Calu3 (cell line): ENCODE data around the gene TACC3. TPM values are rescaled to one million over a fixed set of nuclear protein-coding genes. Genes with fewer than 3 reads are reported as not detected.

Source experiments
- BruUV-seq: library from RNA; stranded (reverse); fragments of 400-500 nt; replicated peaks from 2 replicates; lab custom pipeline; 2021; lab: Mats Ljungman, UMichigan
- CTCF ChIA-PET: fragments of 300-600 bp; sonication (Branson Sonifier 250); formaldehyde crosslinking; loops from one replicate; lab custom pipeline; 2022; ENCODE audit warnings: antibody characterized with exemption; lab: Charles Lee
- DNase-seq: peaks from one replicate; pipeline ENCODE4 v3.0.0; 2022
- H3K27ac Mint-ChIP-seq: one replicate; pipeline ENCODE4 v1.8.0; 2022; ENCODE audit warnings: mixed read lengths; ENCODE audit not compliant: unreplicated experiment
- H3K27me3 Mint-ChIP-seq: one replicate; pipeline ENCODE4 v1.8.0; 2022; ENCODE audit warnings: mixed read lengths; ENCODE audit not compliant: unreplicated experiment
- H3K36me3 Mint-ChIP-seq: one replicate; pipeline ENCODE4 v1.8.0; 2022; ENCODE audit warnings: mild to moderate bottlenecking, moderate library complexity, mixed read lengths; ENCODE audit not compliant: insufficient read depth, unreplicated experiment
- H3K4me1 Mint-ChIP-seq: one replicate; pipeline ENCODE4 v1.8.0; 2022; ENCODE audit warnings: mild to moderate bottlenecking, low read depth, mixed read lengths; ENCODE audit not compliant: unreplicated experiment
- H3K4me3 Mint-ChIP-seq: one replicate; pipeline ENCODE4 v1.8.0; 2022; ENCODE audit warnings: mild to moderate bottlenecking, low read depth, moderate library complexity, mixed read lengths; ENCODE audit not compliant: unreplicated experiment
- H3K9me3 Mint-ChIP-seq: one replicate; pipeline ENCODE4 v1.8.0; 2022; ENCODE audit warnings: low read depth, mixed read lengths; ENCODE audit not compliant: unreplicated experiment
- intact Hi-C: fragments of 100-400 bp; cut with micrococcal nuclease; formaldehyde crosslinking; loops from one replicate; pipeline ENCODE4 v1.10.0; 2022; ENCODE audit not compliant: unreplicated experiment
- total RNA-seq: library from RNA; stranded (reverse); gene quantifications from 2 replicates; pipeline ENCODE4 v1.2.3, GENCODE V29; 2022
- TF ChIP-seq, protein P1 (sequence below): fragments of 200-600 bp; IDR thresholded peaks from one replicate; pipeline ENCODE4 v1.8.0; 2022; ENCODE audit warnings: antibody characterized with exemption; ENCODE audit not compliant: unreplicated experiment

TACC3 gene
- total RNA-seq, 1 experiment from 2014 or later: 95.9 TPM

- peak; percentile 66 for DNase-seq
- CTCF ChIA-PET: interaction anchor here (1.0 to 2.7 kb wide), 2 partner anchors 8 to 20 kb away, joined by 3 to 20 read pairs; no protein-coding TSS in a partner anchor
- no peak overlapping the region for H3K4me3 Mint-ChIP-seq
- H3K27me3 Mint-ChIP-seq: no peaks in the 10 kb centered on the region
- no peaks in the 10 kb centered on the region for H3K9me3 Mint-ChIP-seq
- no peak overlapping the region for H3K27ac Mint-ChIP-seq
- BruUV-seq: no TSS peak
- intact Hi-C loops: no loop called here
- TF ChIP-seq, protein P1, sequence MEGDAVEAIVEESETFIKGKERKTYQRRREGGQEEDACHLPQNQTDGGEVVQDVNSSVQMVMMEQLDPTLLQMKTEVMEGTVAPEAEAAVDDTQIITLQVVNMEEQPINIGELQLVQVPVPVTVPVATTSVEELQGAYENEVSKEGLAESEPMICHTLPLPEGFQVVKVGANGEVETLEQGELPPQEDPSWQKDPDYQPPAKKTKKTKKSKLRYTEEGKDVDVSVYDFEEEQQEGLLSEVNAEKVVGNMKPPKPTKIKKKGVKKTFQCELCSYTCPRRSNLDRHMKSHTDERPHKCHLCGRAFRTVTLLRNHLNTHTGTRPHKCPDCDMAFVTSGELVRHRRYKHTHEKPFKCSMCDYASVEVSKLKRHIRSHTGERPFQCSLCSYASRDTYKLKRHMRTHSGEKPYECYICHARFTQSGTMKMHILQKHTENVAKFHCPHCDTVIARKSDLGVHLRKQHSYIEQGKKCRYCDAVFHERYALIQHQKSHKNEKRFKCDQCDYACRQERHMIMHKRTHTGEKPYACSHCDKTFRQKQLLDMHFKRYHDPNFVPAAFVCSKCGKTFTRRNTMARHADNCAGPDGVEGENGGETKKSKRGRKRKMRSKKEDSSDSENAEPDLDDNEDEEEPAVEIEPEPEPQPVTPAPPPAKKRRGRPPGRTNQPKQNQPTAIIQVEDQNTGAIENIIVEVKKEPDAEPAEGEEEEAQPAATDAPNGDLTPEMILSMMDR: no peak
- H3K36me3 Mint-ChIP-seq: peaks cover 7% of the 10 kb centered on the region
- H3K4me1 Mint-ChIP-seq: peaks cover 9% of the 10 kb centered on the region
Observed at GRCh38 chr4:1775731-1776500, 54.6 kb downstream of the TACC3 start.

DNA sequence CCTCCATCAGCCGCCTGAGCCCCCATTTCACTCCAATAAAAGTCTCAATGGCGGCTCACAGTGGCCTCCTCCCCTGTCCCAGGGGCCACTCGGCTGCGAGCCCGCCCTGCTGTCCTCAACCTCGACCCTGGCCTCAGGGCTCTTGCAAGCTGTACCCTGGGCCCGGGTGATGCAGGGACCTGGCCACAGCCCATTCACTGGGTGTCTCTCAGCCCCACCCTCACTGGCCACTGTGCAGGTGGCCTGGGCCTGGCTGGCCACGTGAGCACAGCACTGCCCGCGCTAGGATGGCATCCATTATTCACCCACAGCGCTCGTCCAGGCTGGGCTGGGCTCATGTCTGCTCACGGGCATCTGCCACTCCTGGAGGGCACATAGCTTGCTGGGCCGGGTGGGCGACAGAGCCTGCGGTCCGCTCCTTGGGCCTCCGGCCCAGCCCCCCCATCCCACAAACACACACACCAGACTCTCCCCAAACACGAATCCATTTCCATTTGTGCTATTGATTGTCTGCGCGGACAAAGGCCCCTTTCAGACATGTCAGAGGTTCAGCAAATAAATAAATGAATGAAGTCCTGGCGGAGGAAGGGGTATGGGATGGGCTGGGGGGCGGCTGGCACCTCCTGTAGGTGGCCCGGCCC is 55.3 kb downstream of the TACC3 start:
- TF ChIP-seq, protein P1: no peak
- CTCF ChIA-PET: interaction anchor here (1.0 to 2.7 kb wide), 2 partner anchors 9 to 19 kb away, joined by 3 to 20 read pairs; no protein-coding TSS in a partner anchor
- H3K27me3 Mint-ChIP-seq: no peaks in the 10 kb centered on the region
- no peaks in the 10 kb centered on the region for H3K9me3 Mint-ChIP-seq
- intact Hi-C loops: no loop called here
- peaks cover 7% of the 10 kb centered on the region for H3K36me3 Mint-ChIP-seq
- DNase-seq: no peak
- H3K4me1 Mint-ChIP-seq: peaks cover 9% of the 10 kb centered on the region
- BruUV-seq: no TSS peak
- H3K4me3 Mint-ChIP-seq: no peak overlapping the region
- no peak overlapping the region for H3K27ac Mint-ChIP-seq

GRCh38 chr4:1777822-1778641 is 56.7 kb downstream of the TACC3 start:
- Mint-ChIP-seq H3K36me3 (peaks cover 7% of the 10 kb centered on the region), H3K27ac (no peak overlapping the region), H3K9me3 (no peaks in the 10 kb centered on the region), H3K4me1 (peaks cover 9% of the 10 kb centered on the region), H3K27me3 (no peaks in the 10 kb centered on the region), H3K4me3 (no peak overlapping the region)
- CTCF ChIA-PET: interaction anchor here (2.7 kb wide), 1 partner anchor 10 kb away, joined by 20 read pairs; no protein-coding TSS in a partner anchor
- intact Hi-C loops: no loop called here
- TF ChIP-seq, protein P1: no peak
- BruUV-seq: no TSS peak
- DNase-seq: peak; percentile 64

- TF ChIP-seq, protein P1: no peak
- no peak overlapping the region for H3K27ac Mint-ChIP-seq
- peaks cover 9% of the 10 kb centered on the region for H3K4me1 Mint-ChIP-seq
Observed at GRCh38 chr4:1778642-1779392, 57.5 kb downstream of the TACC3 start.

More at GRCh38 chr4:1778642-1779392, 57.5 kb downstream of the TACC3 start:
- intact Hi-C loops: no loop called here
- no TSS peak for BruUV-seq
- CTCF ChIA-PET: no interaction called here
- no peaks in the 10 kb centered on the region for H3K9me3 Mint-ChIP-seq
- H3K36me3 Mint-ChIP-seq: peaks cover 7% of the 10 kb centered on the region
- no peak for DNase-seq
- H3K4me3 Mint-ChIP-seq: no peak overlapping the region
- no peaks in the 10 kb centered on the region for H3K27me3 Mint-ChIP-seq
